Stimulated activated CD4-positive, alpha-beta T cell treated with anti-CD3 and anti-CD28 coated beads, Interleukin-2, amount 100 ng/mL, for 24 hours (primary cell): ENCODE data around the gene FAM186B.
"Not testable (repeated sequence)": the region's sequence is repeated elsewhere in the genome, so short reads cannot be mapped to it uniquely, and the experiment has no call there.

Source experiments
- DNase-seq, 2 donors: peaks; one replicate each; pipeline ENCODE4 v3.0.0-alpha.2; 2020

FAM186B gene

DNA sequence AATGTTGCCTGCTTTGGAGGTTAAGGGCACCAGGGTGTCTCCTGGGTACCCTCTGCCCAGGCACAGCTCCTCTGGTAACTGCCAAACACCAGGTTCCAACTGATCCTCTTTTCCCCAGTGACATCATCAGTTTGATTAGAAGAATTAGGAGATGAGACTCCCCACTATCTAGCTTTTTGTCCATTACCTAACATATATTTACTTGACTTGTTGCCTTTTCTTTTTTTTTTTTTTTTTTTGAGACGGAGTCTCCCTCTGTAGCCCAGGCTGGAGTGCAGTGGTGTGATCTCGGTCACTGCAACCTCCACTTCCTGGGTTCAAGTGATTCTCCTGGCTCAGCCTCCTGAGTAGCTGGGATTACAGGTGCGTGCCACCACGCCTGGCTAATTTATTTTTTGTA, at the start of gene FAM186B:
TSS of gene FAM186B (minus strand) at position 101 of the 400 bp plus-strand sequence. CDS start 162 bp downstream, outside the sequence.
- DNase-seq, result not testable (repeated sequence)

DNA sequence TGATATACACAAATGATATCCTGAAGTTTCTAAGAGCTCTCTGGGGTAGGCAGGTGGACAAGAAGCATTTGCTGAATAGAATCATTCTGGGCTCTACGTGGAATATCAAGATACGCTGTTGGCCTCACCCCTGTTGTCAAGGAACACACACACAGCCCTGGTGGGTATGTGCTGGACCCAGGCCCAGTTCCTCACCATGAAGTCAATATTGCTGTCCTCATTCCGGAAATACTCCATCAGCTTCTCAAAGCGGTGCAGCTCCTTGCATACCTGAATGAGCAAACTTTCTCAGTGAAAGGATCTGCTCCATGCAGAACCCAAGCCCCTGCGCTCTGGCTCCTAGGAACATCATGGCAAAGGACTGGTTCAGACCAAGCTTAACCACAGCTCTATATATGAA, 49.3 kb upstream of the FAM186B start:
- no peak for DNase-seq

GRCh38 chr12:49652921-49653520, 47.6 kb upstream of the FAM186B start:
- DNase-seq, result no peak

DNA sequence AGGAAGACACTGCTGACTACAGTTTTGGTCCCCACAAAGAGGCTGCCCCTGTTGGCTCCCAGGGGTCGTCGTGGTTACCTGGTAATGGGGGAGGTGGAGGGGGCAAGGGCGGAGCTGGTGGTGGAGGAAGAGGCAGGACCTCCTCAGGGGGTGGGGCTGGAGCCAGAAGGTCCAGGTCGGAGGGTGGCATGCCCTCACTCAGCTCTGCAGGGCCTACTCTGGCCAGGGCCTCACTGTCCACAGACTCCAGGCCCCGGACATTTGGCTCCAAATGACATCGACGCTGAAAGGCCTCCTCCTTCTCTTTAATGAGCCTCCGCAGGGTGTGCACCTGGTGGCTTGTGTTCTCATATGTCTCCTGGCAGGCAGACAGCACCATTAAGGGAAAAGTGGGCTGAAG, 46.4 kb upstream of the FAM186B start:
- no peak for DNase-seq

DNA sequence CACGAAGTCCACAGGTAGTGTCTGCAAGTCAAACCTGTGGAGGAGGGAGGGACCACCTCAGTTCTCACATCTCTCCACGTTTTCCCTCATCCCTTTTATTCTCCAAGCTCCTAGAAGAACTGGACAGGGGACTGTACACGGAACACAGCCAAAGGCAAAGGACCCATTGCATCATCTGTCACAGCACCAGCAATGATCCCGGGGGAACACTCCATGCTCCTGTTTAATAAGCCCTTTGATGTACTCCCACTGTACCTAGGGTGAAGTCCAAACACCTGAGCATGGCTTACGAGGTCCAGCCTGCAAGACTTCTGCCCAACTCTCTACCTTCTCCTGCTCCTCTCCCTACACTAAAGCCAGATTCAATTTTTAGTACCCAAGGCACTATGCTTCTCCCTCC, 44.5 kb upstream of the FAM186B start:
- DNase-seq, result no peak

- no peak for DNase-seq
Measured at GRCh38 chr12:49649445-49649844, 44.0 kb upstream of the FAM186B start.

GRCh38 chr12:49648712-49649003, 43.2 kb upstream of the FAM186B start:
- DNase-seq, result no peak

- DNase-seq, result no peak
Measured at GRCh38 chr12:49647827-49648711, 42.6 kb upstream of the FAM186B start.

DNA sequence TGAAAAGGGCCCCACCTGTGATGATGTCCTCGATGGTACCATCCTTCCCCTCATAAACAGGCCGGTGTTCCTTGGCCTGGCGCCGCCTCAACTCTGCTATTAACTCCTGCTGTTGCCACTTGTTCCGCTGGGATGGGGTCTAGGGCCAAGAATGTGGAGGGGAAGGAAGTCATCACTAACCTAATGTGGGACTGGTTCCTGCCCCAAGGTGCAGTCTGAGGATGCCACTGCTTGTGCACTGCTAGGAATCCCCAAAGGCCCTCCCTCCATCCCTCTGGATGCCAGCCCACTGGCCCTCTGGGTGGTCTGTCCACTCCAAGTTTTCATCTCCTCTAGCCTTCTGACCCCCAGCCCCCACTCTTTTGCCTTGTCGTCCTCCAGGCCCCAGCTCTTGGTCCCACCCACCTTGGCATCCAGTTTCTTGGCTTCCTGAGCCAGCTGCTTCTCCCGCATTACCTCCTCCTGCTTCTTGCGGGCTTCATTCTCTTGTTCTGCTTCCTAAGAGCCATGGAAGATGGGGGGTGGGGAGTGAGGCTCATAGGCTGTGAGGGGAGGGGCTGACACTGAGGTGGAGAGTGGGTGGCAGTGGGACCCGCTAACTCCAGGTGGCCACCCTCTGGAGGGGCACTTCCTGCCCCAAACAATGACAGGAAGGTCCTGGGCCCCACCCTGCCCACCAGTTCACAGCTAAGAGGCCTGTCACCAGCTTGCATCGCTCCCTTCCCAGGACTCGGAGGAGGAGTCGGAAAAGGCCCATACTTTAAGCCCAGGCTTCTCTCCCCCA, 41.6 kb upstream of the FAM186B start:
- no peak for DNase-seq

GRCh38 chr12:49646331-49646830, 40.9 kb upstream of the FAM186B start:
- no peak for DNase-seq

DNA sequence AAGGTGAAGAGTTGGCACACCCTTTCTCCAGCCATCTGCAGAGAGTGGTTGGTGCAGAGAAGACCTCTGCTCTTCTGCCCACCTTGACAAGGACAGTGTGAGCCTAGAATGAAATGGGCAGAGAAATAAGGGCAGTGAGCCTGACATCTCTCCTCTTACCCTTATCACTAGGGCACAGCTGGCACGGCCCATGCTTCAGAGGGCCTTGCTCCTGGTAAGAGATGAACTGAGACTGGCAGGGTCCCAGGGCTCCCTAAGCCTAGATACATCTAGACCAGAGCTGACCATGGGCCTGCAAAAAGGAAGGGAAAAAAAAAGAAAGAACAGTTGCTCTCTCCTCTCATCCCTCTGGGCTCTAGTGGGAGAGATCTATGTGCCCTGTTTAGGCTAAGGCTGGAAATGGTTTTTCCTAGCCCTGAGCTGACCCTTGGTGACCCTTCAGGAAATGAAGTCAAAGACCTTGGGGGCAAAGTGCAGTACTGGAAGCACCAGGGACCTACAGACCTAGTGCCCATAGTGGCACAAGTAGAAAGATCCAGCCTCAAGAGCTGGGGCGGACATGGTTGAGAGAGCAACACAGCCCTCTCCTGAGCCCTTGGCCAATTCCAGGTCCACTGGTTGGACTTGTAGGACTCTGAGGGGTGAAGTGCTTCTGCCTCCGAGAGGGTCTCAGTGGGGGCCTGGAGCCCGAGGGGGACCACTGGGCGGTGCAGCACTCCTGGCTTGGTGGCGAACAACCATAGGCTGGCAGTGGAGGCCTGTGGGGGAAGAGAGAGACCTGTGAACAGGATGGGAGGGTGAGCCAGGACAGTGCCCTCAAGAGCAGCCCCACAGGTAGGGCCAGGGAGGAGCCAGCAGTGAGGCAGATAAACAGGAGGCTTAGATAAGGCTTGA, 40.0 kb upstream of the FAM186B start:
- DNase-seq, result no peak

DNA sequence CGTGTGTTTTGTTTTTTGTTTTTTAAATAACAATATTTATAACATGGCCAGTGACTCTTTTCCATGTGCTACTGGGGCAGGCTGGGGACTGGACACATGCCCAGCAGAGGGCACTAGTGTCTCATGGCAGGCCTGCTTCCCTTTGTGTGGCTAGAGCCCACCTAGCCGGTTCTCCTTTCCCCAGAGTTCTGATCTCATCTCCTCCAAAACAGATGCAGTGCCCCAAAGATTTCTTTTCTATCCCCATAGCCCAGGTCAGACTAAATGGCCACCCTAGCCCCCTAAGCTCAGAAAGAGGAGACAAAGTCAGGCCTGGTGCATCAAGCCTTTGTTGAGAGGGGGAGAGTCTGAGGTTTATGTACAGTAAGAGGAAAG, 39.2 kb upstream of the FAM186B start:
- DNase-seq, result peak; percentile 82 to 84

GRCh38 chr12:49643961-49644619, 38.7 kb upstream of the FAM186B start:
- DNase-seq, result no peak

GRCh38 chr12:49643135-49643534, 37.7 kb upstream of the FAM186B start:
- DNase-seq, result no peak

DNA sequence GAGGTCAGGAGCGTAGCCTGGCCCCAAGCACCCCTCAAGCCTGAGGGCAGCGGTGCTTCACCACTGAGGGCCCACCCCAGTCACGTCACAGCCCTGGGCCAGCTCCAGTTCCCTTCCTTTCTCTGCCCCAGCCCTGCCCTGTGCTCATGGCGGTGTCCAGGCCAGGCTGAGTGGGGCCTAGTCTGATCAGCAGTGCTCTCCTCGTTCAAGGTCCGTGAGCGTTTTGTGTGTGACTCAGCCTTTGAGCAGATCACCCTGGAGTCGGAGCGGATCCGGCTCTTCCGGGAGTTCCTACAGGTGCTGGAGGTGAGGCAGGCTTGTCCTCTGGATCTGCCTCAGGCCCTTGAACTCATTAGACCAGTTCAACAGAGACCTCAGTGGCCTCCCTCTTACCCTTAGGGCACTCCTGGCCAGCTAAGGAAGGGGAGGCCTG, 36.9 kb upstream of the FAM186B start:
- no peak for DNase-seq

DNA sequence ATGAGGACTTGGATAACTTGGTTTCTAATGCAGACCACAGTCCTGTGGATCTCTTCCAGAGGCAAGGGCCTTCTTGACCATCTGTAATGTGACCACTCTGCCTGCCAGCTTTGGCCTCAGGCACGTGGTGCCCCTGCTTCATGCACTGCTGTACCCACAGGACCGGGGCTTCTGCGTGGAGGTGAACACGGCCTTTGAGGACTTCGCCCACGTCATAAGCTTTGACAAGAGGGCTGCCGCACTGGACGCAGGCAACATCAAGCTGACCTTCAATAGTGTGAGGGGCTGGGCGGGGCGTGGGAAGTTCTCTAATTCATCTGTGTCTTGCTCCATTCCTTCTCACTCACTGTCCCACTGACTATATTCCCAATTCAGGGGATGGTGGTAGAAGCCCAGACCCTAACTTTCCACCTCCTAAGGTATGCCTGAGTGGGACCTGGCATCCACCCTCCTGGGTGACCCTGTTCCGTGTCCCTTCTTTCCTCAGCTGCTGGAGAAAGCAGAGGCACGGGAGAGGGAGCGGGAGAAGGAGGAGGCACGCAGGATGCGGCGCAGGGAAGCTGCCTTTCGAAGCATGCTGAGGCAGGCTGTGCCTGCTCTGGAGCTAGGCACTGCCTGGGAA, 36.4 kb upstream of the FAM186B start:
- no peak for DNase-seq

- DNase-seq, result peak; percentile 53 to 59
Measured at GRCh38 chr12:49636979-49637755, 31.7 kb upstream of the FAM186B start.

DNA sequence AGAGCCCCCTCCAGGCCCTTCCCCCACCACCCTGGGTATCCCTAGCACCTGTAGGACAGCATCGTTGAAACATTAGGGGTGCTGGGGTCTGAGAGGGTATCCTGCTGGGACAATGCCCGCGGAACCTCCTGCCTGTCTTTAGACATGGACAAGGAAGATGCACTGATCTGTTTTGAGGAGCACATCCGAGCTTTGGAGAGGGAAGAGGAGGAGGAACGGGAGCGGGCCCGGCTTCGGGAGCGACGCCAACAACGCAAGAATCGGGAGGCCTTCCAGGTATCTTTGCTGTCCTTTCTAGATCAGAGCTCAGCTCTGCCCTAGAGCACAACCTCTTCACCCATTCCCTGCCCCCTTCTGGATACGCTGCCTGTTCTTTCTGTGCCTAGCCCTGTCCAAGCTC, 31.1 kb upstream of the FAM186B start:
- no peak for DNase-seq

DNA sequence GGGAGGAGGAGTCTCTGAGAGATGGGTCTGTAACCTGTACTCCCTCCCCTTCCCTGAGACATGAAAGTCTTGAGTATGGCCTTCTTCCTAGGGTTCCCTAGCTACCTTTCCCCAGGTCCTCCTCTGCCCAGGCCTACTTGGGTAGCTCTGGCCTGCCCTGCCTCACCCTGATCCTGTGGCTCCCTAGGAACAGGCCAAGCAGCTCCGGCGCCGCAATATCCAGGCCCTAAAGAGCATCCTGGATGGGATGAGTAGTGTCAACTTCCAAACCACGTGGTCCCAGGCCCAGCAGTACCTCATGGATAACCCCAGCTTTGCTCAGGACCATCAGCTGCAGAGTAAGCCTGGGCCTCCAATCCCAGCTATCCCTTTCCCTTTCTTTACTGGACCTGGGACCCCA, 30.2 kb upstream of the FAM186B start:
- no peak for DNase-seq

- no peak for DNase-seq
Measured at GRCh38 chr12:49635036-49635435, 29.6 kb upstream of the FAM186B start.
